ENCODE results near the gene COL6A5.
"Not testable (repeated sequence)": the region's sequence is repeated elsewhere in the genome, so short reads cannot be mapped to it uniquely, and the experiment has no call there.

COL6A5 gene

GRCh38 chr3:130345487-130346079 is at the start of gene COL6A5:
Gene COL6A5, plus strand, starts transcription at chr3:130345672. Its CDS starts 27,967 bp downstream, at chr3:130373639.
- DNase-seq (ENCODE audit: low spot score) = no peak

GRCh38 chr3:130299531-130299930 is 45.9 kb upstream of the COL6A5 start:
- no peak for DNase-seq (ENCODE audit: low spot score)

GRCh38 chr3:130300888-130301287 is 44.6 kb upstream of the COL6A5 start:
- no peak for DNase-seq (ENCODE audit: low spot score)

- no peak for DNase-seq (ENCODE audit: low spot score)
These were observed 35.4 kb upstream of the COL6A5 start for GRCh38 chr3:130310109-130310508.

GRCh38 chr3:130312374-130312773 is 33.1 kb upstream of the COL6A5 start:
- no peak for DNase-seq (ENCODE audit: low spot score)

GRCh38 chr3:130316169-130316568 is 29.3 kb upstream of the COL6A5 start:
- DNase-seq (ENCODE audit: low spot score) = no peak

GRCh38 chr3:130323503-130323902 is 22.0 kb upstream of the COL6A5 start:
- peak; percentile 29 for DNase-seq (ENCODE audit: low spot score)

GRCh38 chr3:130340766-130341165 is 4.7 kb upstream of the COL6A5 start:
- DNase-seq (ENCODE audit: low spot score) = no peak

- peak; percentile 3 for DNase-seq (ENCODE audit: low spot score)
These were observed 4.1 kb upstream of the COL6A5 start for GRCh38 chr3:130341388-130341787.

GRCh38 chr3:130341882-130342281 is 3.6 kb upstream of the COL6A5 start:
- no peak for DNase-seq (ENCODE audit: low spot score)

GRCh38 chr3:130342821-130343661 is 2.4 kb upstream of the COL6A5 start:
- DNase-seq (ENCODE audit: low spot score) = no peak

GRCh38 chr3:130348258-130348657 is 2.8 kb downstream of the COL6A5 start:
- not testable (repeated sequence) for DNase-seq (ENCODE audit: low spot score)

GRCh38 chr3:130354430-130354829 is 9.0 kb downstream of the COL6A5 start:
- DNase-seq (ENCODE audit: low spot score) = no peak

GRCh38 chr3:130374033-130374432 is 28.6 kb downstream of the COL6A5 start:
- no peak for DNase-seq (ENCODE audit: low spot score)

- DNase-seq (ENCODE audit: low spot score) = no peak
These were observed 29.4 kb downstream of the COL6A5 start for GRCh38 chr3:130374908-130375307.

GRCh38 chr3:130377960-130378676 is 32.6 kb downstream of the COL6A5 start:
- DNase-seq (ENCODE audit: low spot score) = no peak

- DNase-seq (ENCODE audit: low spot score) = peak; percentile 32
These were observed 33.3 kb downstream of the COL6A5 start for GRCh38 chr3:130378677-130379191.

- DNase-seq (ENCODE audit: low spot score) = peak; percentile 68
These were observed 33.8 kb downstream of the COL6A5 start for GRCh38 chr3:130379274-130379673.

- no peak for DNase-seq (ENCODE audit: low spot score)
These were observed 34.9 kb downstream of the COL6A5 start for GRCh38 chr3:130380398-130380797.

GRCh38 chr3:130383424-130383823 is 38.0 kb downstream of the COL6A5 start:
- no peak for DNase-seq (ENCODE audit: low spot score)

- DNase-seq (ENCODE audit: low spot score) = peak; percentile 67
These were observed 39.1 kb downstream of the COL6A5 start for GRCh38 chr3:130384476-130385025.

- DNase-seq (ENCODE audit: low spot score) = peak; percentile 77
These were observed 41.3 kb downstream of the COL6A5 start for GRCh38 chr3:130386604-130387263.
